ENCODE data around the gene B4GAT1. TPM values are rescaled to one million over a fixed set of nuclear protein-coding genes. Genes with fewer than 3 reads are reported as not detected.

Gene B4GAT1
- total and polyA plus RNA-seq, 2 of the 4 experiments (the other 2 are of a cell fraction): 10.6 to 18.4 TPM

DNA sequence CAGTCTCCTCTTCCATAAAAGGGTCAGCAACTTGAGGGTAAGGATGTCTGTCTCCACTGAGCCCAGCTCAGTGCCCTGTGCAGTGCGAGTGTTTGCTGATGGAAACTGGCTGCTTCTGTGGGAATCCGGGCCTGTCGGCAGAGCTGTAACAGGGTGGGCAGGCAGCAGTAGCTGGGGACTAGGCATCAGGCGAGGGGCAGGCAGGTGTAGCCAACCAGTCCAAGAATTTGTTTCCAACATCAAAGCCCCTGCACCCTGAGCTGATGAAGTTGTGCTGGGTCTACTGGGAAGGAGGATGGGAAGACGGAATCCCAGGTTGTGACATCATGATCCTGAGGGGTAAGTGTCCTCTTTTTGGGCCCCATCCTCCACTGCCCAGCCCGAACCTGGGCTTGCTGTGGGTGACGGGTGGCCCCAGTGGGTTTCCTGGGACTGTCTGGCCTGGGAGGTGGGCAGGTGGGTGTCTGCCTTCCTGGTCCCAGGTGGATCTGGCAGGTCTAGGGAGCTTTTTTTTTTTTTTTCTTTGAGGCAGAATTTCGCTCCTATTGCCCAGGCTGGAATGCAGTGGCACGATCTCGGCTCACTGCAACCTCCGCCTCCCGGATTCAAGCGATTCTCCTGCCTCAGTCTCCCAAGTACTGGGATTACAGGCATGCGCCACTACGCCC is 13.1 kb upstream of the B4GAT1 start:
- CTCF ChIA-PET: no interaction called here

More for the DNA sequence above, 13.1 kb upstream of the B4GAT1 start:
- no peak overlapping the region for H4K8ac ChIP-seq (ENCODE audit: low read depth in 2 of 2, low read length in 2 of 2)
- no peak overlapping the region for H2BK15ac ChIP-seq (ENCODE audit: low read depth, low read length)
- H3K56ac ChIP-seq (ENCODE audit: extremely low read depth, insufficient read depth, low read length): no peak overlapping the region
- dilution Hi-C loops (cut with HindIII; ENCODE audit: low sequenced_read_pairs, unreplicated experiment) (no loop called here), intact Hi-C loops (cut with micrococcal nuclease) (no loop called here), in situ Hi-C loops (cut with MboI; ENCODE audit: low sequenced_read_pairs) (no loop called here)
- no peaks in the 10 kb centered on the region for H3K4me1 ChIP-seq (ENCODE audit: control insufficient read depth, insufficient read depth, low read length)
- H3K9ac ChIP-seq (ENCODE audit: low read depth, low read length): no peak overlapping the region
- no peak overlapping the region for H3K4me3 ChIP-seq (ENCODE audit: insufficient read depth, low read depth, low read length)
- no peak for TF ChIP-seq CHD1 (IDR thresholded peaks at IDR 0.05; ENCODE audit: low read depth, low read length)
- no peak for TF ChIP-seq POLR2A (IDR thresholded peaks at IDR 0.05; ENCODE audit: low read depth, low read length)
- no peak for TF ChIP-seq RAD21 (IDR thresholded peaks at IDR 0.05; ENCODE audit: low read length)
- TF ChIP-seq CEBPB (IDR thresholded peaks at IDR 0.05; ENCODE audit: low read depth, low read length): no peak
- TF ChIP-seq MXI1 (IDR thresholded peaks at IDR 0.05; ENCODE audit: borderline replicate concordance, low read depth, low read length): no peak
- TF ChIP-seq, protein P1, sequence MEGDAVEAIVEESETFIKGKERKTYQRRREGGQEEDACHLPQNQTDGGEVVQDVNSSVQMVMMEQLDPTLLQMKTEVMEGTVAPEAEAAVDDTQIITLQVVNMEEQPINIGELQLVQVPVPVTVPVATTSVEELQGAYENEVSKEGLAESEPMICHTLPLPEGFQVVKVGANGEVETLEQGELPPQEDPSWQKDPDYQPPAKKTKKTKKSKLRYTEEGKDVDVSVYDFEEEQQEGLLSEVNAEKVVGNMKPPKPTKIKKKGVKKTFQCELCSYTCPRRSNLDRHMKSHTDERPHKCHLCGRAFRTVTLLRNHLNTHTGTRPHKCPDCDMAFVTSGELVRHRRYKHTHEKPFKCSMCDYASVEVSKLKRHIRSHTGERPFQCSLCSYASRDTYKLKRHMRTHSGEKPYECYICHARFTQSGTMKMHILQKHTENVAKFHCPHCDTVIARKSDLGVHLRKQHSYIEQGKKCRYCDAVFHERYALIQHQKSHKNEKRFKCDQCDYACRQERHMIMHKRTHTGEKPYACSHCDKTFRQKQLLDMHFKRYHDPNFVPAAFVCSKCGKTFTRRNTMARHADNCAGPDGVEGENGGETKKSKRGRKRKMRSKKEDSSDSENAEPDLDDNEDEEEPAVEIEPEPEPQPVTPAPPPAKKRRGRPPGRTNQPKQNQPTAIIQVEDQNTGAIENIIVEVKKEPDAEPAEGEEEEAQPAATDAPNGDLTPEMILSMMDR (conservative IDR thresholded peaks at IDR 0.05; ENCODE audit: low read depth, low read length): no peak
- no peak for TF ChIP-seq BHLHE40 (IDR thresholded peaks at IDR 0.05; ENCODE audit: low read depth, low read length)
- no peak for TF ChIP-seq NFE2L2 (IDR thresholded peaks at IDR 0.05; ENCODE audit: low read depth, low read length)
- no peak for TF ChIP-seq FOS (IDR thresholded peaks at IDR 0.05; ENCODE audit: low read depth, low read length)
- TF ChIP-seq RCOR1 (IDR thresholded peaks at IDR 0.05; ENCODE audit: insufficient replicate concordance, low read length): no peak
- no peak for TF ChIP-seq MAFK (IDR thresholded peaks at IDR 0.05; ENCODE audit: low read depth, low read length)
- TF ChIP-seq, protein P2, sequence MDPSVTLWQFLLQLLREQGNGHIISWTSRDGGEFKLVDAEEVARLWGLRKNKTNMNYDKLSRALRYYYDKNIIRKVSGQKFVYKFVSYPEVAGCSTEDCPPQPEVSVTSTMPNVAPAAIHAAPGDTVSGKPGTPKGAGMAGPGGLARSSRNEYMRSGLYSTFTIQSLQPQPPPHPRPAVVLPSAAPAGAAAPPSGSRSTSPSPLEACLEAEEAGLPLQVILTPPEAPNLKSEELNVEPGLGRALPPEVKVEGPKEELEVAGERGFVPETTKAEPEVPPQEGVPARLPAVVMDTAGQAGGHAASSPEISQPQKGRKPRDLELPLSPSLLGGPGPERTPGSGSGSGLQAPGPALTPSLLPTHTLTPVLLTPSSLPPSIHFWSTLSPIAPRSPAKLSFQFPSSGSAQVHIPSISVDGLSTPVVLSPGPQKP (IDR thresholded peaks at IDR 0.05; ENCODE audit: borderline replicate concordance, low read depth, low read length): no peak
- TF ChIP-seq RFX5 (IDR thresholded peaks at IDR 0.05; ENCODE audit: low read depth, low read length): no peak
- TF ChIP-seq, protein P3, sequence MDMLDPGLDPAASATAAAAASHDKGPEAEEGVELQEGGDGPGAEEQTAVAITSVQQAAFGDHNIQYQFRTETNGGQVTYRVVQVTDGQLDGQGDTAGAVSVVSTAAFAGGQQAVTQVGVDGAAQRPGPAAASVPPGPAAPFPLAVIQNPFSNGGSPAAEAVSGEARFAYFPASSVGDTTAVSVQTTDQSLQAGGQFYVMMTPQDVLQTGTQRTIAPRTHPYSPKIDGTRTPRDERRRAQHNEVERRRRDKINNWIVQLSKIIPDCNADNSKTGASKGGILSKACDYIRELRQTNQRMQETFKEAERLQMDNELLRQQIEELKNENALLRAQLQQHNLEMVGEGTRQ (IDR thresholded peaks at IDR 0.05; ENCODE audit: low read depth, low read length): no peak
- no peak for TF ChIP-seq SMC3 (IDR thresholded peaks at IDR 0.05; ENCODE audit: low read depth, low read length)
- H2BK120ac ChIP-seq (ENCODE audit: low read depth, low read length): no peak overlapping the region
- H3K27me3 ChIP-seq (ENCODE audit: control insufficient read depth, insufficient read depth, low read length): peaks cover under 1% of the 10 kb centered on the region; the same call in 1 of the 2 replicates
- ATAC-seq (ENCODE audit: low read depth): no peak
- no peak overlapping the region for H3K14ac ChIP-seq (replicated peaks; ENCODE audit: low read depth, low read length)
- no peak overlapping the region for H3K4ac ChIP-seq (ENCODE audit: low read depth, low read length)
- no peak overlapping the region for H2AK5ac ChIP-seq (ENCODE audit: low read depth, low read length)
- H3K23ac ChIP-seq (ENCODE audit: low read depth, low read length): no peak overlapping the region
- H2BK5ac ChIP-seq (ENCODE audit: low read depth, low read length, poor library complexity, severe bottlenecking): no peak overlapping the region
- H2AK9ac ChIP-seq (replicated peaks; ENCODE audit: low read depth, low read length, poor library complexity): no peak overlapping the region
- no peaks in the 10 kb centered on the region for H3K9me3 ChIP-seq (ENCODE audit: control insufficient read depth, insufficient read depth, low read length)
- H4K91ac ChIP-seq (ENCODE audit: insufficient read depth, low read depth, low read length): no peak overlapping the region
- H3K36me3 ChIP-seq (ENCODE audit: control insufficient read depth, insufficient read depth, low read length): no peaks in the 10 kb centered on the region
- no peak for DNase-seq
- H3K9me1 ChIP-seq (ENCODE audit: insufficient read depth, low read length): no peaks in the 10 kb centered on the region
- no peak overlapping the region for H3K27ac ChIP-seq (ENCODE audit: insufficient read depth, low read length)
- H4K20me1 ChIP-seq (ENCODE audit: insufficient read depth, low read length): no peaks in the 10 kb centered on the region
- H3K79me1 ChIP-seq (ENCODE audit: low read depth in 1 of 2, low read length in 2 of 2): no peaks in the 10 kb centered on the region
- BruUV-seq (replicated peaks): no TSS peak
- POLR2A ChIA-PET (ENCODE audit: unreplicated experiment): no interaction called here
- H2BK20ac ChIP-seq (ENCODE audit: low read depth, low read length): no peak overlapping the region
- H3K18ac ChIP-seq (ENCODE audit: low read depth, low read length): no peak overlapping the region
- no peak overlapping the region for H3K4me2 ChIP-seq (ENCODE audit: low read depth, low read length)
- 97% methylated on average over 7 of the region's 15 CpGs; no CpG with 5 or more reads in 1 of the 2 experiments for WGBS, 2 experiments (ENCODE audit: extremely low coverage in 2 of 2, insufficient read length in 1 of 2)
- H2AFZ ChIP-seq (replicated peaks; ENCODE audit: low read length, poor library complexity): no peak overlapping the region
- H4K5ac ChIP-seq (ENCODE audit: low read depth, low read length): no peak overlapping the region
